HG02884 (cell line): ENCODE measurements around the gene ADAM22.
"Not testable (repeated sequence)": the region's sequence is repeated elsewhere in the genome, so short reads cannot be mapped to it uniquely, and the experiment has no call there.

ENCODE experiments used
- ATAC-seq: cut with Tn5 transposase; IDR thresholded peaks from one replicate; pipeline ENCODE4 v1.9.1; 2021; ENCODE audit warnings: mild to moderate bottlenecking, moderate library complexity; ENCODE audit not compliant: unreplicated experiment

ADAM22 gene

DNA sequence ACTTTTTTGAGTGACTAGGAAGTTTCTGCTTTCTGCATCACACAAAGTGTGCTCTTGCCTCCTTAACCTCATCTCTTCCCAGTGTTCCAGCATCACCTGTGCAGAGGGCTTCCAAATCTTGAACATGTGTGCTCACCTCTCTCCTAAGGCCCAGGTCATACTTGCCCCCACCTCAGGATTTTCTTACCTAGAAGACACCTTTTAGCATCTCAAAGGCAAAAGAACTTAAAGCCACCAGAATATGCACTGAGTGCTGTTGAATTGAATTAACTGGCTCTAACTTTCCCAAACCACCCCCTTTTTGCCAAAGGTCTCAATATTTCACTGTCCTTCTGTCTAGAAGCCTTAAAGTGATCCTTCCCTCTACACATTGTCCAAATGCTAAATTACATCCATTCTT lies 219.3 kb downstream of the ADAM22 start:
- no peak for ATAC-seq

DNA sequence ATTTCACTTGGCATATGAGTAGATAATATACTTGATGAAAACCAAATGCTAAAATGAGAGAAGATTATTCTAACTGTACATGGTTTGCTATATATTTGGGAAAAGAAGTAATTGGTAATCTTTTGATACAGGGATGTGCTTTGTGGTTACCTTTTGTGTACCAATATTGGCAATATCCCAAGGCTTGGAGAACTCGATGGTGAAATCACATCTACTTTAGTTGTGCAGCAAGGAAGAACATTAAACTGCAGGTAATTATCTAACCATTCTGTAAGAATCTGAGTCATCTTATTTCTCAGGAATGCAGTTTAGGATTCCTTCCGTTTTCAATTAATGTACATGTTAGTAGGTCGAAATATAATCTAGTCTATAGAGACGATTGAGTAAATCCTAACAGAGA lies 221.7 kb downstream of the ADAM22 start:
- ATAC-seq: no peak

DNA sequence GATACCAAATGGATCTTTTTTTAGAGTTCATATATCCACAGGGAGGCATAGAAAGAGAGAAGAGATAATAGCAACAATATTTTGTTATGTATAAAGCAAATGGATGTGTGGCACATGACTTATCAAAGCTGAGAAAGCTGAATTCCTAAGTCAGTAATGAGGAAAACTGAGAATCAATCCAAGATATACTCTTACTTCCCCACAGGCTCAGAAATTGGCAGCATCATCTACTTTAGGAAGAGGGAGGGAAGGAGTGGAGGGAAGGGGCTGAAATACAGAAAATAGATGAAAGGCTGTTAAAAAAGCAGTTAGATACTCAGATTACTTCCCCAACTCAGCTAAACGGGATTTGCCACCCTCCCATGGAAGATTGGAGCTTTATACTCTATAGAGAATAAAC lies 222.3 kb downstream of the ADAM22 start:
- no peak for ATAC-seq

DNA sequence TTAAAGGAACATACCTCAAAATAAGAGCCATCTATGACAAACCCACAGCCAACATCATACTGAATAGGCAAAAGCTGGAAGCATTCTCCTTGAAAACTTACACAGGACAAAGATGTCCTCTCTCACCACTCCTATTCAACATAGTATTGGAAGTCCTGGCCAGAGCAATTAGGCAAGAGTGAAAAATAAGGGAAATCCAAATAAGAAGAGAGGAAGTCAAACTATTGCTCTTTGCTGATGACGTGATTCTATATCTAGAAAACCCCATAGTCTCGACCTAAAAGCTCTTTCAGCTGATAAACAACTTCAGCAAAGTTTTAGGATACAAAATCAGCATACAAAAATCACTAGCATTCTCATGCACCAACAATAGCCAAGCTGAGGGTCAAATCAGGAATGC lies 225.7 kb downstream of the ADAM22 start:
- ATAC-seq: not testable (repeated sequence)

DNA sequence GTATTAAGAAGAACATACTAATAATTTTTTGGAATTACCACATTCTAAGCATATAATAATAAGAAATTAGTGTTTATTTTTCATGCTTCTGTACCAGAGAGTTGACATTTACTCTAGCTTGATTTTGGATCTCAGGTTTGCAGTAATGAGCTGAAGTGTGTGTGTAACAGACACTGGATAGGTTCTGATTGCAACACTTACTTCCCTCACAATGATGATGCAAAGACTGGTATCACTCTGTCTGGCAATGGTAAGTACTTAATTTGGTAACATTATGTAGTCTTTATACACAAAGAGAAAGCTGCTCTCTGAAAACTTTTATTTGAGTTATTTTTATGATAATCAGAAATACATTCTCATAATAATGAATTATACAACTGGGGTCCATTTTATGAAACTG lies 231.6 kb downstream of the ADAM22 start:
- ATAC-seq: no peak

DNA sequence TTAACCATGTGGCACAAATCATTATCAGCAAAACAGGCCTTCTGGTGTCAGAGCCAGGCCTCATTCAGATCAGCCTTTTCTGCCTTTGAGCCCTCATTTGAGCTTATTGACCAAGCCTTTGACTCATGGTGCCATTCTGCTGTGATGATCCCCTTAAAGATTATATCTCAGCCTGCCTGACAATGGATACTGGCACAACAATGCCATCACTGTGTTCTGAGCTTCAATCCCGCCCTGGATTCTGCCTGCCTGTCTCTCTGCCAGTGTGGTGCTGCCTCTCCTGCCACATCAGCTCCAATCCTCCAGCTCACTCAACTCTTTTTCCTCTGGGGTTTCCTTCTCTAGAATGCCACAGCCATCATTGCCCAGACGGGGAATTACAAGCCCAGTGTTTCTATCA lies 233.2 kb downstream of the ADAM22 start:
- ATAC-seq: no peak

DNA sequence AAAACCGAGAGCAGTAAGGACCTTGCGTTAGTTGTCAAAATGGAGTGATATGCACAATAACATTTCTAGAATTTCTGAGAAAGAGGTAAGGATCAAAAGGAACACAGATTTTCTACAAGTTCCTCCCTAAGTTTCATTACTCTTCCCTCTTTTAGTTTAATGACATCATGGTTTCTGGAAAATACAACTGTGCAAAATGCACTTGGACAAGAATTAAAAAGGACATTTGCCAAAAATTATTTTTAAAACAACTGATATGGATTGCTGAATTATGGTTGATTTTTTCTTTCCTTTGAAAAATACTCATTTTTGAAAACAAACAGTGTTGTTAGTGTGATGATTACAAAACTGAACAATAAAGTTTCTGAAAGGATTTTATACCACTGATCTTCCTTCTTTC lies 233.7 kb downstream of the ADAM22 start:
- ATAC-seq: no peak

DNA sequence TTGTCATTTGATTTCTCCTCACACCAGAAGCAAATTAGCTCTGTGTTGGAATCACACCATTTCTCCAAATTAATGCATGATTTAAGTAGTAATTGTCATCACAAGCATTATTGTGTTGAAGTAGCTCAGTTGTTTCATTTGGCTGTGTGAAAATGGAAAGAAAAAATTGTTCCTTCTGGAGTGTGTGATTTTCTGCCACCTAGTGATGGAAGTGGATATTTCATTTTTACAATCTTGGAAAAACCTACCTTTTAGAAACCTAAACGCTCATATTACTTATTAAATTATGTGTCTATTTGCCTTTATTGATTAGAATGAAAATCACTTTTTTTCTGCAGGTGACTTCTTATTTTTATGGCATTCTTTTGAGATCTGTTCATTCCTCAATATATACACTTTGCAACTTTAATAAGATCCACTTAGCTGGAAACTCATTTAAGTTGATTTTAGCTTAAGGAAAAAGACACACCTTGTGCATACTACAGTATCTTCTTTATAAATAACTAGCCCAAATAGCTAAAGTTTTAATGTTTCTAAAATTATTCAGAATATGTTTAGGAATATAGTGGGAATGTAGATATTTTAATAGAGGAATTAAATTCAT lies 235.8 kb downstream of the ADAM22 start:
- ATAC-seq: no peak

DNA sequence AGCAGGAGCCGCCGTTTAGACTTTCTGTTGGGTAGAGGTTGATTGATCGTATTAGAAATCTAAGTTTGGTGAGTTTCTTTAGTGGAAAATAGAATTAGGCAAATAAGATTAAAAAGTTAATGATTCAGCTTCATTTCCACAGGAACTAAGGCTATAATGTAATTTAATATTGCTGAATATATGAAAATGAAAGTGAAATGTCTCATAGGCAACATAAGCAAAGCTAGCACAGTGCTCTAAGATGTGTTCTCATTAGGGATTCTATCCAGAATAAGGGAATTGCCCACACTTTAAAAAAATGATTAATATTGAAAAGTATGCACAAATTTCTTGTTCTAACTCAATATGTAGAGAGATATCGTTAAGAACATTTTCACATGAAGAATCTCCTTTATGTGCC lies 238.8 kb downstream of the ADAM22 start:
- ATAC-seq: no peak

DNA sequence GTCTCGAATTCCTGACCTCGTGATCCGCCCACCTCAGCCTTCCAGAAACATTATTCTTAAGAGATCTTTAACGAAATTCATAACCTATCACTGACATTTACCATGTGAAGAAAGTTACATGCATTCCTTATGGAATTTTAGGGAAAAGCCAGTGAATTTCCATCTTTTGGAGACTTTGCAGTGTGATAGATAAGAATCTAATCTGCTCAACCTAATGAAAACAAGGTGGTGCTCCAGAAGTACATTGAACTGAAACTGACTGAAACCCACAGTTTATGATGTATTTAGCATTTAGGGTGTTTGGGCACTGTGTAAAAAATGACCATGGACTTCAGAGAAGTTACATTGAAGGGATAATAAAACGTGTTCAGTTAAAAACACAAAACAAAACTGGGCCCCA lies 242.1 kb downstream of the ADAM22 start:
- ATAC-seq: no peak

DNA sequence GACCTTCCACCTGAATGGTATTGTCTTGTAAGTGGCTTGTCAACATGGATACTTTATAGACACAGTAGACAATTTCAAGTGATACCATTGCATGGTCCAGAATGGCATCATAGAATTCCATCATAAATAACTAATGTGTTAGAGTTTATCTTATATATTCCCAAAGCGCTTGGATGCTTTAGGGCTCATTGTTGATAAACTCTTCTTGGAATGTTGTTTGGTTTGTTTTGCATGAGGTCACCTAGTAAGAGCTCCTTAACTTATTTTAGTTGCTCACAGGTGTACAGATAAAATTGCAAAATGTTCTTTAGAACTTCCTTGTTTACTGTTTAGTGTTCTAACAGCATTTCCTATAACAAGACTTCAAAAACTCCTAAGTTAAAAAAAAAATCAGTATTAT lies 249.0 kb downstream of the ADAM22 start:
- ATAC-seq: no peak

DNA sequence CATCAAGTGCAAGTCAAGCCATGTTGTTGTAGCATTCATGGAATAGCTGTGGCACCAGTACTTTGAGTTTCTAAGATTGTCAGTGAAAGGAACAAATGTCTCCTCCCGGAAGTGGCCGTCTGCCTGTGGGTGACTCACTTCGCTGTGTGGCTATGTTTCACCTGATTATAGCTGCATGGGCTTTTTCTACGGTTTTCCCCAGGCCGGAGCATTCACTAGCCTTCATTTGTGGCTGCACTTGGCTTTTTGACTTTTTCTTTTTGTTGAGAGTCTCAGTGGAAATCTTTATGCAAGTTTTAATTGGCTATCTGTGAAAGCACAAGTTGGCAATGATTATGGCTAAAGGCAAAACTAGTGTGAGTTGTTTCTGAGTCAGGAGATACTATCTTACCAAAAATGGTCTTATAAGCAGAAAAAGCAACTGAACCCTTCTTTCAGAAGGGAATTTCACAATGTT lies 250.8 kb downstream of the ADAM22 start:
- ATAC-seq: peak; percentile 62

DNA sequence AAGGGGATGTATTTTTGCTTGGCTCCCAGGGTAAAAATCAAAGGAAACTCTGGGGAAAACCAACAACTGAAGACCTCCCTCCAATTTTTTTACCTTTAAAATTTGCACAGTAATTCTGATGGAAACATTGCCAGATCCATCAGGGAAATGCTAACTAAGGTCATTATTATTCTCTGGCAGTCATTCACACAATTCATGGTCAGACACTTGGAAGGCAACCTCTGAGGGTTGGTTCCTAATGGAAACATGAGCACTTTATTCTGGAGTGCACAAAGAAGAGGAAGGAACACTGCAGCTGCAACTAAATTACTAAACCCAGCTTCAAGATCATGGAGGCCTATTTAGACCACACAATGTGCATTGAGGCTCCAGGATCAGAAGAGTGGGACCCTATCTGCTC lies 251.6 kb downstream of the ADAM22 start:
- ATAC-seq: no peak

DNA sequence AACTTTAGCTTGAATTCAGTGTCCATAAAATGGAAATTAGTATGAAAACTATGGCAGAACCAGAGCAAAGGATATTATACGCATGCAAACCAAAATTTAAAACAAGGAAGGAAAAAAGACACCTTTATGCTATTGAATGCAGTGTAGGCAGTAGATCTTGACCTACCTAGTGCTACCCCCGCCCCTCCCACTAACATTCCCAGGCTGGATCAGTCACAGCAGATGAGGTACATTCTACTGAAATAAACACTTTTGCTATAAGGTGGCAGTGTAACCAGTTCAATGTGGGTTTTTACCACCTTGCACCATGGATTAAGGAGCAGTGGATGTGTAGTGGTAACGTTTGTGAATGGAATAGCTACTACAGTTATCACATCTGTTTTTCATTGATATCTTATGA lies 257.9 kb downstream of the ADAM22 start:
- ATAC-seq: no peak

DNA sequence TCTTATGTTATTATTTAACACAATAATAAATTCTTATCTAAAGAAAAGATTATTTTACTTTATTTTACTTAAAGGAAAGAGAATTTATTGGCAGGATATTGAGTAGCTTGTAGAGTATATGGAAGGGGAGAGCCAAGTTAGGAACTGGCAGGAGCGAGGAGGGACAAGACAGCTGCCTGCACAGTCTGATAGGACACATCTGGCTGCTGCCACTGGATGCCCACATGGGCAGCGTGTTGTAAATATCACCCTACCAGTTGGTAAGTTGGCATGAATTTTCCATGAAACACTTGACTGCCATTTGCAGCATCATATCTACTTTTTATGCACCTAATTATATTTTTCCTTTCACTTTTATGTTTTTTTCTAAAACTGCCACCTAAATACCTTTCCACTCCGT lies 266.2 kb downstream of the ADAM22 start:
- ATAC-seq: no peak

DNA sequence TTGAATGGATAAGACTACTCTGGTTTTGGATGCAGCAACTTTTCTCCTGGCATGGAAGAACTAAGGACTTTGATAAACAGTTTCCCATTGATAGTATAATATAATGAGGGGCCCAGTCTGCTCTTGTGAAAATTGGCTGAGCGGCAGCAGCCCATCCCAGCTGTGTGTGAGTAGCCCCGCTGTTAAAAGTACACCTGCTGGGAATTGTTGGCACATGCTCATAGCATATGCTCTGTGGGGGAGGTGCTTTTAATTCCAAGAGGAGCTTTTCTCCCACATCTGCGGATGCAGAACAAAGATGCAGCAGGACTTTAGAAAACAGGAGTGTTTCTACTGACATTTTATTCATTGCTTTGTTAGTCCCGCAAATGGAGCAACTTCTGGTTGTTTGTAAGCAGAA lies 266.7 kb downstream of the ADAM22 start:
- ATAC-seq: no peak

DNA sequence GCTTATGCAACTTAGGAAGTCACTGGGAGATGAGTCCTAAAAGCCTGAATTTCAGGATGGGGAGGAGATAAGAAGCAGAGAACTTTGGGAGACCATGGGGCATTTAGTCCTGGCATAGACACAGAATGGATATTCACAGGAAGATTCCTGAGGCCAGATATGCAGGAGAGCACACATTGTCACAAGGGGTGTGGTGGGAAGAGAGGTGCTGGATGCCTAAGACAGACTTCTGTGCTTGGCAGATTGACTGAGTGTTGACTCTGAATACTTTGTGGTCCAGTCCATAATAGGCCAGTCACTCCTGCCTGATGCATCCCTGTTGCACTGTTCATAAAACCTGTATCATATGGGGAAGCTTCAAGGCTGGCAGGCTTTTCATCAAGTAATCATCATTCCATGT lies 267.3 kb downstream of the ADAM22 start:
- ATAC-seq: no peak

DNA sequence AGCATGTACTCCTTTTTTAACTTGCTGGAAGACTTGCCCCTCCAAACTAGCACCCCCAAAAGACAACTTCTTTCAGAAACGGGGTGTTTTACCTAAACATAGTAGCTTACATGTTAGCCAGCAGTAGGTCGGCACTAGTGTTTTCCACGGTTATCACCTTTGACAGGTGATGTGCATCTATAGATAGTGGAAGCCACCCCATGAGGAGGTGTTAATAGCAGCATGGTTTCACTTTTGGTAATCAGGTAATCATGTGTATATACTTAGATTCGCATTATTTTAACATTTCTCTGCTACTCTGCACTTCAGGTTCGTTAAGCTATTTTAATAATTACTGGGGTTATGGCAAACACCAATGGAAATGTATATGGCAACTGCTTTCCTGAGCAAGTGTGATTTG lies 268.2 kb downstream of the ADAM22 start:
- ATAC-seq: no peak

DNA sequence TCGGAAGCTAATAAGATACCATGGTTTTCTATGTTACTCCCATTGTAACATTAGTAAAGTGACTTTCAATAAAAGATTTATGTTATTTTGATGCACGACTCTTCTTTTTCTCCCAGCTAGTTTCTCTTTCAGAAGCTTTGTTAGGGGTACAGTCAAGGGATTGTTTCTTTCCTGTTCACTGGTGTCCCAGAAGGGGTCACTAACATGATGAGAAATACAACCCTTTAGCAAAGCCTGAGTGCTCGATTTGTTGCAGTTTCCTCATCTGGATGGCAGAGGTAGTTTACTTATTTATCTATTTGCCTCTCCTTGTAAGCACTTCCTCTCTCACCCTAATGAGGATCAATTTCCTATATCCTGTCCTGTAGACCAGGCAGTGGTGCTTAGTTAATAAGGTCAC lies 268.7 kb downstream of the ADAM22 start:
- no peak for ATAC-seq

DNA sequence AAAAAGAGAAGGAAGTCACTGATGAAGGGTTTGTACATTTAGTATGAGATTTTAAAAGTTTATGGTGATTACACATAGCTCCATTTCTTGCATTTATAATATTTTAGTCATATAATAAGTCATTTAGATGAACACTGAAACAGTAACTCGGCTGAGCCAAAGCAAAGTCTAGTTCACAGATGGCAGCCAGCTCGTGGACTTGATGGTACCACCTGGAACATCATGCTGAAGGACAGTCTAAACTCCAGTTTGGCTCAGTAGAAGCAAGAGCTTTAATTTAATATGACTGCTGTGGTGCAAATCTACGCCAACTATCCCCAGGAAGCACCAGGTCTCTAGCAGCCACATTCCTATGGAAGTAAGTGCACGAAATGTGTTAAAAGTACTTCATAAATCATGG lies 269.4 kb downstream of the ADAM22 start:
- ATAC-seq: no peak

DNA sequence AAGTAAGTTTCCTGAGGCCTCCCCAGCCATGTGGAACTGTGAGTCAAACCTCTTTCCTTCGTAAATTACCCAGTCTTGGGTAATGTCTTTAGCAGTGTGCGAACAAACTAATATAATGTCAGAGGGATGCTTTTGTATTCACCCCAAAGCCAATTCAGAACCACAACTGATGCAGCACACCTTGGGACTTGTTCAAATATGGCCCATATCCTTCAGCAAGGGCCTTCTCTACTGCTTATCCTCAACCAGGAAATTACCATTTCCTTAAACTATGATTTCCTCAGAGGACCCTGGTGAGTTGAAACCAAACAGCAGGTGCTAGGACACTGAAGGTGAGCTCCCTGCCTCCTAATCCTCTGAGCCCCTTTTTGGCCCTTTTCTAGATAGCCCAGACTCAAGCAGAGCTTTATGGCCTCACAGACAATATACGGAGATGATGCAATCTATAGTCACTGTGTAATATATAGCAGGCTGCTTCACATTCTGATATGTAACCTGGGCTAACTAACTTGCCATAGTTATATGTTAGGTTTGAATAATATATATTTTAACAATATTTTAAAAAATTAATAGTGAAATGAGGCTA lies 270.6 kb downstream of the ADAM22 start:
- ATAC-seq: no peak

DNA sequence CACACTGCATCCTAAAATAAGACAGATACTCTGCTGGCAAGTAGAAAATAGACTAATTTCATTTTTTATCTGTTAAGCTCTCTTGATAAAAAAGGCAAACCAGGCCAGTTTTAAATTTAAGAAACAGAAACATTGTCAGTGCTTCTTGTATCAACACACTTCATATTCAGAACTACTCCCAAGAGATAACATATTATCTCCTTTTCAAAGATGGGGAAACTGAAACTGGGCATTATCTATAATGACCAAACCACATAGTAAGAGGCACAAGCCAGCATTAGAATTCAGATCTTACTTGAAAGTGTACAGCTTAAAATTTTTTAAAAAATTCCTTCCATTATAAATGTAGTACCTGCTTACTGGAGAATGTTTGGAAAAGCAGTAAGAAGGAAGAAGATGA lies 271.1 kb downstream of the ADAM22 start:
- ATAC-seq: no peak

DNA sequence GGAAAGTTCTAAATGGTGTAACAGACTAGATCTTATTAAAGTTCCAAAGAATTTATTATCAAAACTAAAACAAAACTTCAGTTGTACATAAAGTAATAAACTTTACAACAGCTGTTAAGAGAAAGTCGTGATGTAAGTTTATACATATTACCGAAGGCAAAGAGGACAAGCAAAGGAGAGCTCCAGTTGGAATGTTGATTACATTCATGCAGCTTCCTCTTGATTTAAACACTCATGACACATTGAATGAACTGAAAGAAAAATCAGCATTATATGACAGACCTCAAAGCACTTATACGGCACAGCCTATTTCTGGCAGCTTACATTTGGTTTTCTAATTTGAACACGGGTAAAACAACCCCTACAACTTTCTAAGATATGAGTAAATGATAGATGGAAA lies 272.2 kb downstream of the ADAM22 start:
- ATAC-seq: no peak
